CD4-positive, alpha-beta T cell treated with Interleukin-17A for 4 hours (primary cell): ENCODE measurements around the gene SHANK1.

Source experiments
- DNase-seq: peaks from one replicate; pipeline ENCODE4 v3.0.0-alpha.2; 2020; ENCODE audit warnings: mixed read lengths

SHANK1 gene

GRCh38 chr19:50679177-50680125, 40.2 kb downstream of the SHANK1 start:
- peak; percentile 72 for DNase-seq

GRCh38 chr19:50678323-50678722, 41.3 kb downstream of the SHANK1 start:
- DNase-seq, result no peak

DNA sequence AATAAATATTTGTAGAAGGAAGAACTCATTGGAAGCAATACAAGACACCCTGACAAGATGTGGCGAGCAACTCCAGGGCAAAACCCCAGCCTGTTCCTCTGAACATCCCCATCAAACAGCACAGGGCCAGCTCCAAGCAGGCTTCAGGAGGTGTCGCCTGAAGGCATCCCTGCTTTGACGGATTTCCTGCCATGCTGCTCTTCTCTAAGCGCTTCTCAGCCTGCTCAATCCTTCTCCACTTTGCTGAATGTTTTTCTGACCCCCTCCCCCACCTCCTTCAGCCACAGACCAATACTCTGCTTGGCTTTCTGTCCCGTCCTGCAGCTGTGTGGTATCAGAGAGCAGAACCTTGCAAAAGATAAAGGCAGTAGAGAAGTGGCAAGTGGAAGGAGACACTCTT, 42.0 kb downstream of the SHANK1 start:
- DNase-seq, result no peak

- DNase-seq, result no peak
Measured at GRCh38 chr19:50676625-50677197, 42.9 kb downstream of the SHANK1 start.

GRCh38 chr19:50673118-50673517, 46.5 kb downstream of the SHANK1 start:
- no peak for DNase-seq

- no peak for DNase-seq
Measured at GRCh38 chr19:50670102-50670380, 49.6 kb downstream of the SHANK1 start.

- peak; percentile 44 for DNase-seq
Measured at GRCh38 chr19:50669302-50670101, 50.1 kb downstream of the SHANK1 start.

- no peak for DNase-seq
Measured at GRCh38 chr19:50668879-50669278, 50.7 kb downstream of the SHANK1 start.

GRCh38 chr19:50668416-50668815, 51.2 kb downstream of the SHANK1 start:
- DNase-seq, result no peak

DNA sequence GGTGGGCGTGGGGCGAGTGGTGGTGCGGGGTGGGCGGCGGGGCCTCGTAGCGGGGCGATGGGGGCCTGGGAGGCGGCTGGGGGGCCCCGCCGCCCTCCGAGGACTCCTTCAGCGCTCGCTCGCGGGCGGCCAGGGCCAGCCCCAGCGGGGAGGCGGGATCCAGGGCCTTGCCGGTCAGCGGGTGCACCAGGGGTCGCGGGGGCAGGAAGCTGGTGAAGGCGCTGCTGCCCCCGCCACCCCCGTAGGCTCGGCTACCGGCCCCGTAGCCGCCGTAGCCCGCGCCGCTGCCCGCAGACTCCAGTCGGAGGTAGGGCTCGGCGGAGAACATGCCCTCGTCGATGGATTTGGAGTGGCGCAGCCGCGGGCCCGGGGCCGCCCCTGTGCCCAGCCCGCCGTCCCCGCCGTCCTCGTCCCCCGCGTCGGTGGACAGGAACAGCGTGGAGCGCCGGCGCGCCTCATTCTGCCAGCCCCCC, 51.8 kb downstream of the SHANK1 start:
- DNase-seq, result no peak

DNA sequence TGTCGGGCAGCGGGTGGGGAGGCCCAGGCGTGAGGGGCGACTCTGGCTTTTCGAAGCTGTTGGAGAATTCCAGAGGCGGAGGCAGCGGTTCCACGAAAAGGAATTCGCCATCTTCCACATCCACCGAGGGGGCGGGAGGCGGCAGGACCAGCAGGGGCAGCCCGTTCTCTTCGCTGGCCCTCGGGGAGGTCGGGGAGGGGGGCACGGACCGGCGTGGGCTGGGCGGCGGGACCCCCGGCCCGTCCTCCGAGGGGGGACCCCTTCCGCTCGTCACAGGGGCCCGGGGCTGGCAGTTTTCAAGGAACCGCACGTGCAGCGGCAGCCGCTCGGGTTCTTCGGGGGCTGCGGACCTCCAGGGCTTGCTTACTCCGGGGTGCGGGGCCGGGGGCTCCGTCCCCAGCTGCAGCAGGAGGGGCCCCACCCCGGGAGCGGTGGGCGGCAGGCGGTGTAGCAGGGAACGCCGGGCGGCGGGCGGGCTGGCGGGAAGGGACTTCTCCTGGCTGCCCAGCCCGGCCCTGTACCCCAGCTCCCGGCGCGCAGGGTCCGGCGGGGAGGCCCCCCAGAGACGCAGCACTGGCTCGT, 52.3 kb downstream of the SHANK1 start:
- no peak for DNase-seq

DNA sequence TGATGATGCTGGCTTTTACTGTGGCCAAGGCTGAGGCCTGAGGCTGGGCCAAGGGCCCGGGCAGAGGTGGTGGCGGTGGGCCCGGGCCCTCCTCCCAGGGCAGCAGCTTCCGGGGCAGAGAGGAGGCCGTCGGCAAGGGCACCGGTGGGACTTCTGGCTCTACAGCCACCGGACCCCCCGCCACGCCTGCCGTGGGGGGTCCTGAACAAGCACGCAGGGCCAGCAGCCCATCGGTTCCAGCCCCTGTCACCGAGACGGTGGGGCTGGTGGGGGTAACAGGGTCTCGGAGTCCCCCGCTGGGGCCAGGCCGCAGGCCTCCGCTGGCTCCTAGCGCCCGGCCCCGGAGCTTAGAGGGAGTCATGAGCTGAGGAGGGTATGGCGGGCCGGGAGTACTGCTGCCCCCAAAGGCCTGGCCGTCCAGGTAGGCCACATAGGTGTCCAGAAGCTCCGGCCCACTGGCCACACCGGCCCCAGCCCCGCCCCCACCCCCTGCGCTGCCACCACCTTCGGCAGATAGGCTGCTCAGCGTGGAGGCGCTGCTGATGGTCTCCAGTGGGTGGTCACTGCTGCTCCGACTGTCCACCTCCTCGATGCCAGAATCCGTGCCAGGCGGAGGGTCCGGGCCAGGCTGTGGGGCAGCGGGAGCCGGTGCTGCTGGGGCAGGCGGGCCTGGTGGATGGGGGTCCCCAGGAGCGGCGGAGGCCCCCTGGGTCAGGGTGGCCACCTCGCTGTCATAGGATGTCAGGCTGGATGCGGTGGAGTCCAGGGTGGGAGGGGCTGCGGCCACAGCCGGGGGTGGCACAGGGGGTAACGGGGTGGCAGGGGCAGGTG, 53.0 kb downstream of the SHANK1 start:
- no peak for DNase-seq

DNA sequence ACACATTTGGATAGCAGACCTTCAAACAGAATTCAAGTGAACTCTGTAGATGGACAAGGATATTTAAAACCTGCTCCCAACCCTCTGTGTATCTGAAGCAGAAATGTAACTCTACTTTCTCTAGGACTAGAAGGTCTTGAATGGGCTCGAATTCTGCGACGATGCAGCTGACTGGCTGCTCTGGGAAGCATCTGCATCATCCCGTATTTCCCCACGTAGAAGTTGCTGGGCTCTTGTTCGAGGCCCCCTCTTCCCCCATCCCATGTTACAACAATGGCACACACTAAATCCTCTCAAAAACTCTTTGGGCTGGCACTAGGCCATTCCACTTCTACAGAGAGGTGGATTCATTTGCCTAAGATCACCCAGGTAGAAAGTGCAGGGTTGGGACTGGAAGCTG, 55.4 kb downstream of the SHANK1 start:
- DNase-seq, result no peak

DNA sequence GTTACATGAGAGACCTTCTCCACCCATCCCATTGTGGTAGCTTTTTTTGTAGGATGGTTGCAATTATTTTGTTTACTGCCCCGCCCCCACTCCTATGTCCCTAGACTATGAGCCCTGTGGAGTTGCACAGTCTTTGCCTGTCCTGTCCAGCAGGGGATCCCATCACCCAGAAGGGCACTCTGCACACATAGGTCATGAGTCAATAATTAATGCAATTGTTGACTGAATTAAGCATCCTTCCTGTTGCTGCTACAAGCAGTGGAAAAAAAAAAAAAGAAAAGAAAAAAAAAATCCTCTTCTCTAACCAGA, 56.2 kb downstream of the SHANK1 start:
- DNase-seq, result no peak

GRCh38 chr19:50662651-50663481, 56.7 kb downstream of the SHANK1 start:
- DNase-seq, result no peak

- DNase-seq, result no peak
Measured at GRCh38 chr19:50661766-50662650, 57.6 kb downstream of the SHANK1 start.

DNA sequence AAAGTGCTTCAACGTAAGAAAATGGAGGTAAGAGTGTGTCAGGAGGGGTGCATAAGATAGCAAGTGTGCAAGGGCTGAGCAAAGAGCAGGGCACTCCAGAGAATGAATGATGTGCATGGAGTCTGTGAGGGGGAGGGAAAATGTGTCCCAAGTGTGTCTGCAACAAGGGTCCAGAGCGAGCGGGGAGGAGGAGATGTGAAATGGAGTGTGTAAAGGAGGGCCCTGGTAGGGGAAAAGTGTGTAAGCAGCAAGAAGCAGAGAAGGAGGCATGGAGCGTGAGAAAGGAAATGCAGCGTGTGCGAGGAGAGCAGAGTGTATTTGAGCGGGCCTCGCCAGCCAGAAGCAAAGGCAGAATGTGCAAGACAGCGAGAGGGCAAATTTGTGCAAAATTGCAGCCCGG, 58.6 kb downstream of the SHANK1 start:
- no peak for DNase-seq

- no peak for DNase-seq
Measured at GRCh38 chr19:50660088-50660366, 59.6 kb downstream of the SHANK1 start.

GRCh38 chr19:50659318-50660087, 60.1 kb downstream of the SHANK1 start:
- no peak for DNase-seq
